Measurements from ENCODE around the gene SLC4A1AP.

The SLC4A1AP gene

DNA sequence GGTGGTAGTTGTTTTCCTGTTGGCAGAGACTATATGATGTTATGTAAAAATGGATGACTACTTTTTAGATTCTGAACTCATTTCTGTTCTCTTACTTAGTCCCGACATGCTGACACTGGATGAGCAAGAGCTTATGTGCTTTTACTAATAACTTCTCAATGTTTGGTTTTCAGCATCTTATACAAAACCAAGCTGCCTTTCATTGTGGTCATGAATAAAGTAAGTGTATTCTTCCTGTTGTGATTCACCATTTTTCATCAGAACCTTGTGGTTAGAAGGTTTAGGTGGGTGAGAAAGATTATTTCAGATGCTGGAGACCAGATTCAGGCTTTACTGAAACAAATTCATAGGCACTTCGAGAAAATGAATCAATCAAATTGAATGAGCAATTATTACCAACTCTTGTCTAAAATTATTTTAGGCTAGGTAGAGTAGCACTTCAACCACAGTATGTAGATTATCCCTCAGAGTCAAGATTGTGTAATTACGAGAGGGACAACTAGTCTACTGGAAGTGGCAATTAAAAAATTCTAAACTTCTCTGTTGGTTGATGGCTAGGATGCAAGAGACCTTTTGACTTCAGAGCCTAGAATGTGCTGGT lies 25.6 kb upstream of the SLC4A1AP start:
- POLR2A ChIA-PET = interaction anchor here (1.6 kb wide), 1 partner anchor 9 kb away, joined by 5 read pairs; no protein-coding TSS in a partner anchor
- no peak for TF ChIP-seq FOXM1 (IDR thresholded peaks at IDR 0.05; ENCODE audit: borderline replicate concordance)
- TF ChIP-seq SP1 (IDR thresholded peaks at IDR 0.05) = no peak
- no peak for TF ChIP-seq ZNF384 (IDR thresholded peaks at IDR 0.05)
- TF ChIP-seq PKNOX1 (IDR thresholded peaks at IDR 0.05) = no peak
- no peak for TF ChIP-seq CTBP1 (IDR thresholded peaks at IDR 0.05; ENCODE audit: borderline replicate concordance)
- no peak for TF ChIP-seq ARNT (IDR thresholded peaks at IDR 0.05)
- no peak for TF ChIP-seq FOXK2 (IDR thresholded peaks at IDR 0.05)
- TF ChIP-seq BHLHE40 (IDR thresholded peaks at IDR 0.05; ENCODE audit: borderline replicate concordance) = no peak
- TF ChIP-seq FOXA1 (IDR thresholded peaks at IDR 0.05) = no peak
- TF ChIP-seq TARDBP (IDR thresholded peaks at IDR 0.05) = no peak
- no peak for TF ChIP-seq NFRKB (IDR thresholded peaks at IDR 0.05)
- TF ChIP-seq LEF1 (IDR thresholded peaks at IDR 0.05; ENCODE audit: borderline replicate concordance) = no peak
- TF ChIP-seq L3MBTL2 (conservative IDR thresholded peaks at IDR 0.05) = no peak
- no peak for TF ChIP-seq HDGF (IDR thresholded peaks at IDR 0.05; ENCODE audit: borderline replicate concordance)
- TF ChIP-seq ELF4 (IDR thresholded peaks at IDR 0.05) = no peak
- no peak for DNase-seq (ENCODE audit: extremely low spot score)
- CTCF ChIA-PET = interaction anchor here (1.1 kb wide), 1 partner anchor 45 kb away, joined by 3 read pairs; no protein-coding TSS in a partner anchor

- CTCF ChIA-PET = interaction anchor here (1.1 kb wide), 1 partner anchor 44 kb away, joined by 3 read pairs; no protein-coding TSS in a partner anchor
- no peak for TF ChIP-seq PKNOX1 (IDR thresholded peaks at IDR 0.05)
- no peak for DNase-seq (ENCODE audit: extremely low spot score)
- POLR2A ChIA-PET = interaction anchor here (1.6 kb wide), 1 partner anchor 9 kb away, joined by 5 read pairs; no protein-coding TSS in a partner anchor
These were observed 25.0 kb upstream of the SLC4A1AP start for GRCh38 chr2:27638709-27639108.

DNA sequence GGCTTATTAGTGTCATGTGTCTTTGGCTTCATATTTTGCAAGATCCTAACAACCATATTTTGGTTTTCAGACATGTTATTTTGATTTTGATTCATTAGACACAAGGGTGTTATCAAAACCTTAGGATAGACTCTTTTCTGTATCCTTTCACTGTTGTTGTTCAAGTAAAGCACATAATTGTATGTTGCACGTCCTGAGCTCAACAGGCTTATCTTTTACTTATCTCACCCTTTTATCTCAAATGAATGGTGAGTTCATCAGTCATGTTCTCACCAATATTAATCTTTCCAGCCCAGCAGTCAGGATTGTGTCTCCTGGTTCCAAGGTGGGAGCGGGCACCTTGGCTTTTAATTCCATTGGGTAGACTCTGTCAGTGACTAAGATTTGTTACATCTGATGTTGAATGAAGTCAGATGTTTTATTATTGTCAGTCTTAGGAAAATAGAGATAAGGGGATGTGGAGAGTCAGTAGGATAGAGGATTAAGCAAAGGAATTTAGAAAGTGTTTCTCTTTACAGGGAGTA lies 22.9 kb upstream of the SLC4A1AP start:
- POLR2A ChIA-PET = interaction anchor here (1.7 kb wide), 1 partner anchor 12 kb away, joined by 6 read pairs; the partner anchor contains the start of genes CCDC121 and GPN1
- no peak for TF ChIP-seq ZNF384 (IDR thresholded peaks at IDR 0.05)
- no peak for TF ChIP-seq BHLHE40 (IDR thresholded peaks at IDR 0.05; ENCODE audit: borderline replicate concordance)
- no peak for TF ChIP-seq FOXM1 (IDR thresholded peaks at IDR 0.05; ENCODE audit: borderline replicate concordance)
- TF ChIP-seq SUZ12 (IDR thresholded peaks at IDR 0.05) = no peak
- TF ChIP-seq FOXK2 (IDR thresholded peaks at IDR 0.05) = no peak
- TF ChIP-seq HDGF (IDR thresholded peaks at IDR 0.05; ENCODE audit: borderline replicate concordance) = no peak
- no peak for TF ChIP-seq ELF4 (IDR thresholded peaks at IDR 0.05)
- no peak for TF ChIP-seq L3MBTL2 (conservative IDR thresholded peaks at IDR 0.05)
- no peak for TF ChIP-seq FOXA1 (IDR thresholded peaks at IDR 0.05)
- TF ChIP-seq CTBP1 (IDR thresholded peaks at IDR 0.05; ENCODE audit: borderline replicate concordance) = no peak
- TF ChIP-seq TARDBP (IDR thresholded peaks at IDR 0.05) = no peak
- no peak for TF ChIP-seq ARNT (IDR thresholded peaks at IDR 0.05)
- TF ChIP-seq LEF1 (IDR thresholded peaks at IDR 0.05; ENCODE audit: borderline replicate concordance) = no peak
- no peak for TF ChIP-seq SP1 (IDR thresholded peaks at IDR 0.05)
- TF ChIP-seq NFRKB (IDR thresholded peaks at IDR 0.05) = no peak
- TF ChIP-seq PKNOX1 (IDR thresholded peaks at IDR 0.05) = no peak
- CTCF ChIA-PET = interaction anchor here (1.8 kb wide), 1 partner anchor 43 kb away, joined by 4 read pairs; no protein-coding TSS in a partner anchor
- no peak for DNase-seq (ENCODE audit: extremely low spot score)

GRCh38 chr2:27645197-27645596 lies 18.5 kb upstream of the SLC4A1AP start:
- CTCF ChIA-PET = no interaction called here
- TF ChIP-seq ELF4 (IDR thresholded peaks at IDR 0.05) (no peak), SP1 (IDR thresholded peaks at IDR 0.05) (no peak), NFRKB (IDR thresholded peaks at IDR 0.05) (no peak), ARNT (IDR thresholded peaks at IDR 0.05) (no peak), L3MBTL2 (conservative IDR thresholded peaks at IDR 0.05) (no peak), ZNF384 (IDR thresholded peaks at IDR 0.05) (no peak), CTBP1 (IDR thresholded peaks at IDR 0.05; ENCODE audit: borderline replicate concordance) (no peak), SUZ12 (IDR thresholded peaks at IDR 0.05) (no peak), FOXK2 (IDR thresholded peaks at IDR 0.05) (no peak), BHLHE40 (IDR thresholded peaks at IDR 0.05; ENCODE audit: borderline replicate concordance) (no peak), FOXM1 (IDR thresholded peaks at IDR 0.05; ENCODE audit: borderline replicate concordance) (no peak), TARDBP (IDR thresholded peaks at IDR 0.05) (no peak), HDGF (IDR thresholded peaks at IDR 0.05; ENCODE audit: borderline replicate concordance) (no peak), PKNOX1 (IDR thresholded peaks at IDR 0.05) (no peak), LEF1 (IDR thresholded peaks at IDR 0.05; ENCODE audit: borderline replicate concordance) (no peak), FOXA1 (IDR thresholded peaks at IDR 0.05) (no peak)
- DNase-seq (ENCODE audit: extremely low spot score) = no peak
- POLR2A ChIA-PET = interaction anchor here (1.4 kb wide), 1 partner anchor 17 kb away, joined by 3 read pairs; the partner anchor contains the start of genes CCDC121 and GPN1

- ChIA-PET CTCF (no interaction called here), POLR2A (interaction anchor here (0.8 to 1.8 kb wide), 2 partner anchors 9 to 16 kb away, joined by 5 read pairs; partner anchors contain the start of genes SLC4A1AP and SUPT7L)
- TF ChIP-seq ARNT (IDR thresholded peaks at IDR 0.05) = no peak
- TF ChIP-seq BHLHE40 (IDR thresholded peaks at IDR 0.05; ENCODE audit: borderline replicate concordance) = no peak
- TF ChIP-seq ELF4 (IDR thresholded peaks at IDR 0.05) = no peak
- no peak for TF ChIP-seq PKNOX1 (IDR thresholded peaks at IDR 0.05)
- TF ChIP-seq LEF1 (IDR thresholded peaks at IDR 0.05; ENCODE audit: borderline replicate concordance) = no peak
- no peak for TF ChIP-seq TARDBP (IDR thresholded peaks at IDR 0.05)
- no peak for TF ChIP-seq NFRKB (IDR thresholded peaks at IDR 0.05)
- no peak for TF ChIP-seq CTBP1 (IDR thresholded peaks at IDR 0.05; ENCODE audit: borderline replicate concordance)
- TF ChIP-seq L3MBTL2 (conservative IDR thresholded peaks at IDR 0.05) = no peak
- TF ChIP-seq FOXM1 (IDR thresholded peaks at IDR 0.05; ENCODE audit: borderline replicate concordance) = no peak
- TF ChIP-seq HDGF (IDR thresholded peaks at IDR 0.05; ENCODE audit: borderline replicate concordance) = no peak
- TF ChIP-seq FOXA1 (IDR thresholded peaks at IDR 0.05) = no peak
- TF ChIP-seq ZNF384 (IDR thresholded peaks at IDR 0.05) = no peak
- TF ChIP-seq SP1 (IDR thresholded peaks at IDR 0.05) = no peak
- DNase-seq (ENCODE audit: extremely low spot score) = no peak
These were observed 16.4 kb upstream of the SLC4A1AP start for GRCh38 chr2:27647289-27647688.
